ENCODE results near the gene UFD1. TPM values are rescaled to one million over a fixed set of nuclear protein-coding genes. Genes with fewer than 3 reads are reported as not detected.

Gene UFD1
- total and polyA plus RNA-seq, 9 of the 15 experiments (the other 6 are each of a cell fraction or from before 2014, with no cell fraction given) = 238 to 645 (median 363) TPM

- TF ChIP-seq REST (IDR thresholded peaks at IDR 0.05; ENCODE audit: borderline replicate concordance) (no peak), REST (CRISPR knock-in tag; IDR thresholded peaks at IDR 0.05; ENCODE audit: low read depth) (no peak), GABPA (tag; conservative IDR thresholded peaks at IDR 0.05; ENCODE audit: low read depth) (no peak), TEAD1 (CRISPR knock-in tag; IDR thresholded peaks at IDR 0.05) (no peak), ZBTB1 (CRISPR knock-in tag; IDR thresholded peaks at IDR 0.05; ENCODE audit: borderline replicate concordance, low read depth) (0 out of 2 replicates have a peak, but pooled peaks have one; percentile 52), ZNF282 (CRISPR knock-in tag; IDR thresholded peaks at IDR 0.05) (no peak), HMG20B (CRISPR knock-in tag; IDR thresholded peaks at IDR 0.05) (no peak), TSC22D4 (tag; IDR thresholded peaks at IDR 0.05) (no peak), PHF21A (IDR thresholded peaks at IDR 0.05; ENCODE audit: borderline replicate concordance, low read depth) (no peak), NR4A1 (CRISPR knock-in tag; IDR thresholded peaks at IDR 0.05) (0 out of 2 replicates have a peak, but pooled peaks have one; percentile 24), NR4A1 (tag; IDR thresholded peaks at IDR 0.05) (no peak), POLR3A (IDR thresholded peaks at IDR 0.05; ENCODE audit: borderline replicate concordance, extremely low read depth, insufficient read depth, insufficient read length) (no peak), HDAC6 (IDR thresholded peaks at IDR 0.05; ENCODE audit: low read depth, low read length) (peak; percentile 74; the same call in 1 of the 2 replicates), LCOR (CRISPR knock-in tag; IDR thresholded peaks at IDR 0.05) (0 out of 2 replicates have a peak, but pooled peaks have one; percentile 44), FUS (optimal IDR thresholded peaks at IDR 0.05; ENCODE audit: low read depth, low read length) (no peak), WHSC1 (IDR thresholded peaks at IDR 0.05; ENCODE audit: low read length) (peak; percentile 33), TCFL5 (CRISPR knock-in tag; conservative IDR thresholded peaks at IDR 0.05) (no peak), MCM3 (IDR thresholded peaks at IDR 0.05) (no peak), PCBP1 (IDR thresholded peaks at IDR 0.05; ENCODE audit: low read depth, low read length, poor library complexity, severe bottlenecking) (peak; percentile 27), CCNT2 (IDR thresholded peaks at IDR 0.05; ENCODE audit: borderline replicate concordance, extremely low read depth, insufficient read length, low read depth, low read length) (no peak)
These were observed 44.5 kb upstream of the UFD1 start (continued) for GRCh38 chr22:19523240-19524169.
